BJ (cell line): ENCODE results near the gene AOC1. TPM values are rescaled to one million over a fixed set of nuclear protein-coding genes. Genes with fewer than 3 reads are reported as not detected.

Source experiments
- CTCF ChIA-PET: fragments of 350-600 bp; formaldehyde crosslinking; extraction: SDS; loops from one replicate; lab custom pipeline; 2021; ENCODE audit warnings: antibody characterized with exemption, inconsistent platforms; lab: Yijun Ruan, JAX
- POLR2A ChIA-PET: fragments of 300-600 bp; sonication (Branson Sonifier 250); formaldehyde crosslinking; extraction: SDS; loops from one replicate; lab custom pipeline; 2021; ENCODE audit warnings: antibody characterized with exemption; lab: Charles Lee
- DNase-seq: peaks from one replicate; pipeline ENCODE4 v3.0.0-alpha.2; 2011; ENCODE audit warnings: low read depth
- H3K27me3 ChIP-seq: 2 replicates; pipeline ENCODE4 v1.6.0; 2011; ENCODE audit warnings: low read length; ENCODE audit not compliant: control insufficient read depth, insufficient read depth
- H3K36me3 ChIP-seq: 2 replicates; pipeline ENCODE4 v1.5.1; 2011; ENCODE audit warnings: low read length; ENCODE audit not compliant: control insufficient read depth, insufficient read depth
- H3K4me3 ChIP-seq: 2 replicates; pipeline ENCODE4 v1.5.1; 2011; ENCODE audit warnings: low read depth, mild to moderate bottlenecking, control low read depth, low read length
- polyA plus RNA-seq: library from polyadenylated mRNA; depleted of rRNA; stranded (reverse); fragments of >200 nt; gene quantifications from 2 replicates; pipeline ENCODE4 v1.2.3, GENCODE V29; 2011
- TF ChIP-seq, protein P1 (sequence below): IDR thresholded peaks from 2 replicates; pipeline ENCODE4 v1.5.1; 2011; ENCODE audit warnings: low read depth, mild to moderate bottlenecking, control low read depth, inconsistent platforms, low read length, moderate library complexity; ENCODE audit not compliant: insufficient read depth

The AOC1 gene
- polyA plus RNA-seq, 1 experiment = not detected

DNA sequence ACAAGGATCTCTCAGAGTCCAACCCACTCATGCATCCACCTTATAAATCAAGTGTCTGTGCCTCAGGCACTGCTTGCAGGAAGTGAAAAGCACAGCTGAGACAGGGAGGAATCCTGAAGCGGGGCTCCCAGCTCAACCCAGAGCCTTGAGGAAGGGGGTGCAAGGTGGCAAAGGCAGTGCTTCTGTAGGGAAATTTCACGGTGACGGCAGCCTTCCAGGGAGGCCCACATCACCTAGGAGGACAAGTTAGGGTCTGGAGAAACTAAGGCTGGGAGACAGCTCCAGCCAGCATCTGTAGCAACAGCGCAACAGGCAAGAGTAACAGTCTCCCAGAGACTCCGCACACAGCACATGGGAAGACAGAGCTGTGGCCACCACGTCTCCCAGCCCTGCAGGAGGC, 2.7 kb downstream of the AOC1 start:
- Histone ChIP-seq H3K4me3 (no peak overlapping the region), H3K27me3 (peaks cover 1% of the 10 kb centered on the region; the same call in 1 of the 2 replicates), H3K36me3 (no peaks in the 10 kb centered on the region)
- ChIA-PET CTCF (interaction anchor here (1.0 kb wide), 1 partner anchor 10 kb away, joined by 3 read pairs; no protein-coding TSS in a partner anchor), POLR2A (no interaction called here)
- no peak for DNase-seq
- TF ChIP-seq, protein P1, sequence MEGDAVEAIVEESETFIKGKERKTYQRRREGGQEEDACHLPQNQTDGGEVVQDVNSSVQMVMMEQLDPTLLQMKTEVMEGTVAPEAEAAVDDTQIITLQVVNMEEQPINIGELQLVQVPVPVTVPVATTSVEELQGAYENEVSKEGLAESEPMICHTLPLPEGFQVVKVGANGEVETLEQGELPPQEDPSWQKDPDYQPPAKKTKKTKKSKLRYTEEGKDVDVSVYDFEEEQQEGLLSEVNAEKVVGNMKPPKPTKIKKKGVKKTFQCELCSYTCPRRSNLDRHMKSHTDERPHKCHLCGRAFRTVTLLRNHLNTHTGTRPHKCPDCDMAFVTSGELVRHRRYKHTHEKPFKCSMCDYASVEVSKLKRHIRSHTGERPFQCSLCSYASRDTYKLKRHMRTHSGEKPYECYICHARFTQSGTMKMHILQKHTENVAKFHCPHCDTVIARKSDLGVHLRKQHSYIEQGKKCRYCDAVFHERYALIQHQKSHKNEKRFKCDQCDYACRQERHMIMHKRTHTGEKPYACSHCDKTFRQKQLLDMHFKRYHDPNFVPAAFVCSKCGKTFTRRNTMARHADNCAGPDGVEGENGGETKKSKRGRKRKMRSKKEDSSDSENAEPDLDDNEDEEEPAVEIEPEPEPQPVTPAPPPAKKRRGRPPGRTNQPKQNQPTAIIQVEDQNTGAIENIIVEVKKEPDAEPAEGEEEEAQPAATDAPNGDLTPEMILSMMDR = no peak

DNA sequence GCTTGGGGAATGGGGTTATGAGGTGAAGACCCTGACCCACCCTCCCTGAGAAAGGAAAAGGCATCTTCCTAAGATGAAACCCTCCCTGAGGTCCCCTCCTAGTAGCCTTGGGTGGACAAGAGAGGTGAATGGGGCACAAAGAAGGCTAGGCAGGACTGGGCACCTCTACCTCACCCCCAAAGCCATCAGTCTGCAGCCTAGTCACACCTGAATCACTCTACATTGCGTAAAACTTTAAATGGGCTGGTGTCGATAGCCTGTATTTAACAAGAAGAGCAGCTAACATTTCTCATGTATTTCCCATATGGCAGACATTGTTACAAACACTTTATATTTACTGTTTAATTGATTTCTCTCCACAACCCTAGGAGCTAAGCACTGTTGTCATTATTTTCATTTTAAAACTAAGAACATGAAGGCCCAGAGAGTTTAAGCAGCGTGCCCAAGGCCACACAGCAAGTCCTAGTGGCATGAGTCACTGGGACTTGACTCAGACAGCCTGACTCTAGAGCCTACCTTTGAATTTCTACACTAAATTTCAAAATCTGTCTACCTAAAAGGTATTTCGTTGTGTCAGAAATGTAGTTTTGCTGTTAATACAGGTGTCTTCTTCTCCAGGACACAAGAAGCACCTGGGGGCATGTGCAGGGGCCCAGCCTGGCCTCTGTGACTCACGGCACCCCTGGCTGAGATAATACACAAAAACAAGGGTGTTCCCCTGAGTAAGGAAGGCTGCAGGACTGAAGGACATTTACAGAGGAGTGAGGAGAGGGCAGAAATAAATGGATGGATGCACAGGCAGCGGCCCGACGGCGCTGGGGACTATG, 3.4 kb downstream of the AOC1 start:
- CTCF ChIA-PET = interaction anchor here (1.0 kb wide), 1 partner anchor 9 kb away, joined by 3 read pairs; no protein-coding TSS in a partner anchor
- Histone ChIP-seq H3K27me3 (peaks cover 1% of the 10 kb centered on the region; the same call in 1 of the 2 replicates), H3K4me3 (no peak overlapping the region), H3K36me3 (no peaks in the 10 kb centered on the region)
- no peak for DNase-seq
- POLR2A ChIA-PET = no interaction called here
- TF ChIP-seq, protein P1 = no peak

DNA sequence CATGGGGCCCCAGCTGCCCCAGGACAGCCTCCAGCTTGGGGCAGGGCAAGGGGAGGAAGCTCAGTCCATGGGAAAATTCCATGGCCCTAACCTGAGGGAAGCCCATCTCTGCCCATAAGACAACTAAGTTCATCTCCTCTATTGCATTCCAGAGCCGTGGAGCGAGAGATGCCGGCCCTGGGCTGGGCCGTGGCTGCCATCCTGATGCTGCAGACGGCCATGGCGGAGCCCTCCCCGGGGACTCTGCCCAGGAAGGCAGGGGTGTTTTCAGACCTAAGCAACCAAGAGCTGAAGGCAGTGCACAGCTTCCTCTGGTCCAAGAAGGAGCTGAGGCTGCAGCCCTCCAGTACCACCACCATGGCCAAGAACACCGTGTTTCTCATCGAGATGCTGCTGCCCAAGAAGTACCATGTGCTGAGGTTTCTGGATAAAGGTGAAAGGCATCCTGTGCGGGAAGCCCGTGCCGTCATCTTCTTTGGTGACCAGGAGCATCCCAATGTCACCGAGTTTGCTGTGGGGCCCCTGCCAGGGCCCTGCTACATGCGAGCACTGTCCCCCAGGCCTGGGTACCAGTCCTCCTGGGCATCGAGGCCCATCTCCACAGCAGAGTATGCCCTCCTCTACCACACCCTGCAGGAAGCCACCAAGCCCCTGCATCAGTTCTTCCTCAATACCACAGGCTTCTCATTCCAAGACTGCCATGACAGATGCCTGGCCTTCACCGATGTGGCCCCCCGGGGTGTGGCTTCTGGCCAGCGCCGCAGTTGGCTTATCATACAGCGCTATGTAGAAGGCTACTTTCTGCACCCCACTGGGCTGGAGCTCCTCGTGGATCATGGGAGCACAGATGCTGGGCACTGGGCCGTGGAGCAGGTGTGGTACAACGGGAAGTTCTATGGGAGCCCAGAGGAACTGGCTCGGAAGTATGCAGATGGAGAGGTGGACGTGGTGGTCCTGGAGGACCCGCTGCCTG, 4.3 kb downstream of the AOC1 start:
- ChIA-PET POLR2A (no interaction called here), CTCF (no interaction called here)
- Histone ChIP-seq H3K36me3 (no peaks in the 10 kb centered on the region), H3K4me3 (no peak overlapping the region), H3K27me3 (peaks cover 1% of the 10 kb centered on the region; the same call in 1 of the 2 replicates)
- TF ChIP-seq, protein P1 = no peak
- DNase-seq = no peak

DNA sequence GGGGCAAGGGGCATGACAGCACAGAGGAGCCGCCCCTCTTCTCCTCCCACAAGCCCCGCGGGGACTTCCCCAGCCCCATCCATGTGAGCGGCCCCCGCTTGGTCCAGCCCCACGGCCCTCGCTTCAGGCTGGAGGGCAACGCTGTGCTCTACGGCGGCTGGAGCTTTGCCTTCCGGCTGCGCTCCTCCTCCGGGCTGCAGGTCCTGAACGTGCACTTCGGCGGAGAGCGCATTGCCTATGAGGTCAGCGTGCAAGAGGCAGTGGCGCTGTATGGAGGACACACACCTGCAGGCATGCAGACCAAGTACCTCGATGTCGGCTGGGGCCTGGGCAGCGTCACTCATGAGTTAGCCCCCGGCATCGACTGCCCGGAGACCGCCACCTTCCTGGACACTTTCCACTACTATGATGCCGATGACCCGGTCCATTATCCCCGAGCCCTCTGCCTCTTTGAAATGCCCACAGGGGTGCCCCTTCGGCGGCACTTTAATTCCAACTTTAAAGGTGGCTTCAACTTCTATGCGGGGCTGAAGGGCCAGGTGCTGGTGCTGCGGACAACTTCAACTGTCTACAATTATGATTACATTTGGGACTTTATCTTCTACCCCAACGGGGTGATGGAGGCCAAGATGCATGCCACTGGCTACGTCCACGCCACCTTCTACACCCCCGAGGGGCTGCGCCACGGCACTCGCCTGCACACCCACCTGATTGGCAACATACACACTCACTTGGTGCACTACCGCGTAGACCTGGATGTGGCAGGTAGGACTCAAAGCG, 5.1 kb downstream of the AOC1 start:
- H3K4me3 ChIP-seq = no peak overlapping the region
- H3K27me3 ChIP-seq = peaks cover 1% of the 10 kb centered on the region; the same call in 1 of the 2 replicates
- TF ChIP-seq, protein P1 = no peak
- H3K36me3 ChIP-seq = no peaks in the 10 kb centered on the region
- ChIA-PET CTCF (no interaction called here), POLR2A (no interaction called here)
- DNase-seq = no peak
